ENCODE data around the gene TBX4.

GRCh38 chr17:61465550-61466237 lies 13.5 kb downstream of the TBX4 start:
- no peak for TF ChIP-seq EZH2 (IDR thresholded peaks at IDR 0.05)
- no peak for TF ChIP-seq CTCF (IDR thresholded peaks at IDR 0.05)
- TF ChIP-seq EZH2phosphoT487 (IDR thresholded peaks at IDR 0.05): no peak
